NCI-H1694 treated with DMSO at 0.1 percent for 48 hours (cell line): ENCODE measurements around the gene CD74.

Source experiments
- DNase-seq: peaks from one replicate; lab custom pipeline; 2025; lab: John Stamatoyannopoulos, UW

Gene CD74

GRCh38 chr5:150397782-150398721, 14.7 kb downstream of the CD74 start:
- DNase-seq: no peak

- DNase-seq: no peak
Observed at GRCh38 chr5:150397146-150397781, 15.4 kb downstream of the CD74 start.

- DNase-seq: no peak
Observed at GRCh38 chr5:150396267-150396666, 16.4 kb downstream of the CD74 start.

GRCh38 chr5:150395688-150395975, 17.1 kb downstream of the CD74 start:
- no peak for DNase-seq

GRCh38 chr5:150394912-150395687, 17.6 kb downstream of the CD74 start:
- DNase-seq: no peak

- DNase-seq: no peak
Observed at GRCh38 chr5:150394131-150394530, 18.6 kb downstream of the CD74 start.

- DNase-seq: no peak
Observed at GRCh38 chr5:150393096-150393645, 19.5 kb downstream of the CD74 start.

GRCh38 chr5:150392680-150393079, 20.0 kb downstream of the CD74 start:
- no peak for DNase-seq

GRCh38 chr5:150391986-150392385, 20.7 kb downstream of the CD74 start:
- DNase-seq: no peak

- DNase-seq: no peak
Observed at GRCh38 chr5:150391064-150391834, 21.5 kb downstream of the CD74 start.

- DNase-seq: no peak
Observed at GRCh38 chr5:150389531-150390266, 23.0 kb downstream of the CD74 start.

- no peak for DNase-seq
Observed at GRCh38 chr5:150386024-150386855, 26.5 kb downstream of the CD74 start.

- DNase-seq: no peak
Observed at GRCh38 chr5:150384701-150385100, 28.0 kb downstream of the CD74 start.

- DNase-seq: no peak
Observed at GRCh38 chr5:150377964-150378694, 34.6 kb downstream of the CD74 start.

- DNase-seq: no peak
Observed at GRCh38 chr5:150376799-150377771, 35.6 kb downstream of the CD74 start.

GRCh38 chr5:150374651-150375050, 38.1 kb downstream of the CD74 start:
- no peak for DNase-seq

- DNase-seq: no peak
Observed at GRCh38 chr5:150372639-150373038, 40.1 kb downstream of the CD74 start.

- no peak for DNase-seq
Observed at GRCh38 chr5:150368526-150368925, 44.2 kb downstream of the CD74 start.
